C4-2B (cell line): ENCODE results near the gene MESP2.

Experiments used
- CTCF ChIP-seq: fragments of 450-650 bp; conservative IDR thresholded peaks from 2 replicates; pipeline ENCODE4 v1.5.1; 2017; ENCODE audit warnings: mild to moderate bottlenecking
- ZFX ChIP-seq: fragments of 450-650 bp; IDR thresholded peaks from 2 replicates; pipeline ENCODE4 v1.6.1; 2017

DNA sequence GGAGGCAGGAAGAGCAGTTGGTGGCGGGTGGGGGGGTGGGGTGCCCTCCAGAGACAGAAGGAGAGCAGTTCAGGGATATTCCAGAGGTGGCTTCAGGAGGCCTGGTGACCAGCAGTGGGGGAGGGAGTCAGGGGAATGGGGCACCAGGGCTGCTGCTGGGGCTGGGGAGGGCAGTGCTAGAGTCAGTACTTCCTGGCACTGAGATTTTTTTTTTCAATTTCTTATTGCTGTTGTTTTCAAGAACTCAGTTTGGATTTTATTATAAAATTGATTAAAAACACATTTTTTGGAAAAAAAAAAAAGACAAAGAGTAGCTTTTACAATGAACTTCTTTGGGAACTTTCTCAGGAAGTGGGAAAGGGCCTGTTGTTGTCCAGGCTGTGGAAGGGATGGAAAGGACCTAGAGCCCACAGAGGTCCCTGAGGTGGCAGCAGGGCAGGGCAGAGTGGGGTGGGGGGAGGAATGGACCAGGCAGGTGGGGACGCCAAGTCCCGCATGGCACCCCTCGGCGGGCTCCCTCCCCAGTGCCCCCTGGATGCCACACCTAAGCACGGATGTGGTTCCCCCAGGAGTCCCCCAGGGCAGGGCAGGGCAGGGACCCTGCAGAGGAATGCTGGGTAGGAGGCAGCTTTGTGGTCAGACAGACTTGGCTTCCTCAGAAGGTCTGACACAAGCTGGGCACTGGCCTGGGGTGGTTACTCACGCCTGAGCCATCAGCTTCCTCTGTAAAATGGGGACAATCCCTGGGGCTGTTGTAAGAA lies 47.0 kb downstream of the MESP2 start:
- TF ChIP-seq CTCF (no peak), ZFX (no peak)
